BJ (cell line): ENCODE results near the gene TXNL4A. TPM values are rescaled to one million over a fixed set of nuclear protein-coding genes. Genes with fewer than 3 reads are reported as not detected.

Source experiments
- CTCF ChIA-PET: fragments of 350-600 bp; formaldehyde crosslinking; extraction: SDS; loops from one replicate; lab custom pipeline; 2021; ENCODE audit warnings: antibody characterized with exemption, inconsistent platforms; lab: Yijun Ruan, JAX
- POLR2A ChIA-PET: fragments of 300-600 bp; sonication (Branson Sonifier 250); formaldehyde crosslinking; extraction: SDS; loops from one replicate; lab custom pipeline; 2021; ENCODE audit warnings: antibody characterized with exemption; lab: Charles Lee
- DNase-seq: peaks from one replicate; pipeline ENCODE4 v3.0.0-alpha.2; 2011; ENCODE audit warnings: low read depth
- H3K27me3 ChIP-seq: 2 replicates; pipeline ENCODE4 v1.6.0; 2011; ENCODE audit warnings: low read length; ENCODE audit not compliant: control insufficient read depth, insufficient read depth
- H3K36me3 ChIP-seq: 2 replicates; pipeline ENCODE4 v1.5.1; 2011; ENCODE audit warnings: low read length; ENCODE audit not compliant: control insufficient read depth, insufficient read depth
- H3K4me3 ChIP-seq: 2 replicates; pipeline ENCODE4 v1.5.1; 2011; ENCODE audit warnings: low read depth, mild to moderate bottlenecking, control low read depth, low read length
- CTCF ChIP-seq: IDR thresholded peaks from 2 replicates; pipeline ENCODE4 v1.5.1; 2011; ENCODE audit warnings: low read depth, mild to moderate bottlenecking, control low read depth, inconsistent platforms, low read length, moderate library complexity; ENCODE audit not compliant: insufficient read depth
- polyA plus RNA-seq: library from polyadenylated mRNA; depleted of rRNA; stranded (reverse); fragments of >200 nt; gene quantifications from 2 replicates; pipeline ENCODE4 v1.2.3, GENCODE V29; 2011

TXNL4A gene
- polyA plus RNA-seq, 1 experiment, result 95.8 TPM

- no peak for TF ChIP-seq CTCF
- H3K4me3 ChIP-seq, result no peak overlapping the region
- ChIA-PET CTCF (no interaction called here), POLR2A (no interaction called here)
- H3K36me3 ChIP-seq, result peaks cover 5% of the 10 kb centered on the region
- no peaks in the 10 kb centered on the region for H3K27me3 ChIP-seq
- DNase-seq, result no peak
Observed at GRCh38 chr18:79979843-79980242, 8.5 kb downstream of the TXNL4A start.

- no peak for TF ChIP-seq CTCF
- no peak for DNase-seq
- ChIA-PET CTCF (interaction anchor here (1.4 kb wide), 1 partner anchor 10 kb away, joined by 3 read pairs; no protein-coding TSS in a partner anchor), POLR2A (no interaction called here)
- Histone ChIP-seq H3K27me3 (no peaks in the 10 kb centered on the region), H3K36me3 (peaks cover 17% of the 10 kb centered on the region), H3K4me3 (no peak overlapping the region)
Observed at GRCh38 chr18:79975985-79976680, 12.2 kb downstream of the TXNL4A start.

- H3K36me3 ChIP-seq, result peaks cover 20% of the 10 kb centered on the region
- POLR2A ChIA-PET, result no interaction called here
Observed at GRCh38 chr18:79975043-79975442, 13.3 kb downstream of the TXNL4A start.

GRCh38 chr18:79974025-79974654 lies 14.2 kb downstream of the TXNL4A start:
- peaks cover 20% of the 10 kb centered on the region for H3K36me3 ChIP-seq
- ChIA-PET POLR2A (no interaction called here), CTCF (interaction anchor here (1.1 kb wide), 1 partner anchor 9 kb away, joined by 3 read pairs; no protein-coding TSS in a partner anchor)
- TF ChIP-seq CTCF, result no peak
- no peak for DNase-seq
- no peaks in the 10 kb centered on the region for H3K27me3 ChIP-seq
- H3K4me3 ChIP-seq, result no peak overlapping the region

More at GRCh38 chr18:79975043-79975442, 13.3 kb downstream of the TXNL4A start:
- H3K4me3 ChIP-seq, result no peak overlapping the region
- no peak for TF ChIP-seq CTCF
- DNase-seq, result no peak
- no peaks in the 10 kb centered on the region for H3K27me3 ChIP-seq
- CTCF ChIA-PET, result no interaction called here

- no peak for TF ChIP-seq CTCF
- no peaks in the 10 kb centered on the region for H3K27me3 ChIP-seq
- H3K36me3 ChIP-seq, result peaks cover 20% of the 10 kb centered on the region
- ChIA-PET CTCF (interaction anchor here (1.1 kb wide), 1 partner anchor 10 kb away, joined by 3 read pairs; no protein-coding TSS in a partner anchor), POLR2A (no interaction called here)
- no peak overlapping the region for H3K4me3 ChIP-seq
- DNase-seq, result no peak
Observed at GRCh38 chr18:79973517-79973916, 14.8 kb downstream of the TXNL4A start.
